Measurements from ENCODE around the gene MIGA2. TPM values are rescaled to one million over a fixed set of nuclear protein-coding genes. Genes with fewer than 3 reads are reported as not detected.

Gene MIGA2
- total RNA-seq, 1 donor from 2014 or later: 23.8 TPM

Other genes starting within 250 kb of the MIGA2 start
- 24.3 and 26.5 TPM in 2 replicates for gene TBC1D13, start 249.4 kb upstream of the MIGA2 start, total RNA-seq
- gene ENDOG, start 218.1 kb upstream of the MIGA2 start, total RNA-seq: 17.8 and 18.6 TPM in 2 replicates
- gene SPOUT1, start 206.8 kb upstream of the MIGA2 start, total RNA-seq: 19.5 and 24.6 TPM in 2 replicates
- gene KYAT1, start 154.7 kb upstream of the MIGA2 start, total RNA-seq: 9.3 and 10.1 TPM in 2 replicates
- 103 and 104 TPM in 2 replicates for gene LRRC8A, start 154.5 kb upstream of the MIGA2 start, total RNA-seq
- 4.6 and 6.1 TPM in 2 replicates for gene PHYHD1, start 115.6 kb upstream of the MIGA2 start, total RNA-seq
- 19.8 and 22.1 TPM in 2 replicates for gene DOLK, start 89.0 kb upstream of the MIGA2 start, total RNA-seq
- gene NUP188, start 88.9 kb upstream of the MIGA2 start, total RNA-seq: 40.4 and 45.6 TPM in 2 replicates
- gene SH3GLB2, start 8.3 kb upstream of the MIGA2 start, total RNA-seq: 35.0 and 38.0 TPM in 2 replicates
- 14.9 and 17.9 TPM in 2 replicates for gene DOLPP1, start 44.5 kb downstream of the MIGA2 start, total RNA-seq
- 21.2 and 25.3 TPM in 2 replicates for gene CRAT, start 74.2 kb downstream of the MIGA2 start, total RNA-seq
- gene PTPA, start 74.8 kb downstream of the MIGA2 start, total RNA-seq: 122 and 134 TPM in 2 replicates
- gene IER5L, start 141.6 kb downstream of the MIGA2 start, total RNA-seq: 47.0 and 55.0 TPM in 2 replicates

Measured in astrocyte (in vitro differentiated cells and primary cell).